Kidney tubule cell (primary cell): ENCODE results near the gene LRRC56.

ENCODE experiments used
- DNase-seq: peaks from one replicate; pipeline ENCODE4 v3.0.0-alpha.2; 2018; ENCODE audit warnings: low spot score

Gene LRRC56, protein sequence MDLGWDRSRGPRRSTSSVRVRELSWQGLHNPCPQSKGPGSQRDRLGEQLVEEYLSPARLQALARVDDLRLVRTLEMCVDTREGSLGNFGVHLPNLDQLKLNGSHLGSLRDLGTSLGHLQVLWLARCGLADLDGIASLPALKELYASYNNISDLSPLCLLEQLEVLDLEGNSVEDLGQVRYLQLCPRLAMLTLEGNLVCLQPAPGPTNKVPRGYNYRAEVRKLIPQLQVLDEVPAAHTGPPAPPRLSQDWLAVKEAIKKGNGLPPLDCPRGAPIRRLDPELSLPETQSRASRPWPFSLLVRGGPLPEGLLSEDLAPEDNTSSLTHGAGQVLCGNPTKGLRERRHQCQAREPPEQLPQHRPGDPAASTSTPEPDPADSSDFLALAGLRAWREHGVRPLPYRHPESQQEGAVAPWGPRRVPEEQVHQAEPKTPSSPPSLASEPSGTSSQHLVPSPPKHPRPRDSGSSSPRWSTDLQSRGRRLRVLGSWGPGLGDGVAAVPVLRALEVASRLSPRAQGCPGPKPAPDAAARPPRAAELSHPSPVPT

DNA sequence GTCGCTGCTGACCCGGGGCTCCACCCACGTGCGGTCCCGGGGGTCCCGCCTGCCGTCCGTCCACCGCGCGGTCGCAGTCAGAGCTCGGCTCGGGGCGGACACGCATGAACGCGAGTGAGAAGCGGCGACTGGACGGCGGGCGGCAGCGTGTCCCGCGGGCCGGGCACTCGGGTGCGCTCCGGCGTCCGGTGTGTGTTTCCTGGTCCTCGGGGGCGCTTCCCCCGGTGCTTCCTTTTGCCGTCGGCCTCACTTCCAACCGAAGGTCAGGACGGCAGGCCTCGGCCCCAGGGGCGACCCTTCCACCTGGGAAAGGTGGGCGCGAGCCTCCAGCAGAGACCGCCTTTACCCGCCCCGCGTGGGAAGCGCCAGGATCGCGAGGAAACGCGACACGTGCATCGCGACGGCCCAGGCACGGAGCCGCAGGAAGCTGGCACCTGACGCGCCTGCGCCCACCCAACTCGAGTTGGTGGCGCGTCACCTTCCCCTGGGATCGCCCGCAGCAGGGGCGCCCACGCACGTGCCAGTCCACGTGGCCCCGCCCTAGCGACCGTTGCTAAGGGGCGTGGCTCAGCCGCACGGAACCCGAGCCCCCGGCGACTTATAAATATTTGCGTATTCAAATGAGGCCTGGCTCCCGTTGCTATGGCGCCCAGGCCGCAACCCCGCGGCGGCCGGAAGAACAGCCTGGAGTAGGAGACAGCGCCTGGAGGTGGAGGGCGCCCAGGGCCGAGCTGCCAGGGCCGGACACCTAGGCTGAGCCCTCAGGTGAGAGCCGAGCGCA, at the start of gene LRRC56:
Gene LRRC56, plus strand, starts transcription at position 687 of the 781 bp plus-strand sequence. CDS start 3,158 bp downstream, outside the sequence.
- DNase-seq = peak; percentile 91

DNA sequence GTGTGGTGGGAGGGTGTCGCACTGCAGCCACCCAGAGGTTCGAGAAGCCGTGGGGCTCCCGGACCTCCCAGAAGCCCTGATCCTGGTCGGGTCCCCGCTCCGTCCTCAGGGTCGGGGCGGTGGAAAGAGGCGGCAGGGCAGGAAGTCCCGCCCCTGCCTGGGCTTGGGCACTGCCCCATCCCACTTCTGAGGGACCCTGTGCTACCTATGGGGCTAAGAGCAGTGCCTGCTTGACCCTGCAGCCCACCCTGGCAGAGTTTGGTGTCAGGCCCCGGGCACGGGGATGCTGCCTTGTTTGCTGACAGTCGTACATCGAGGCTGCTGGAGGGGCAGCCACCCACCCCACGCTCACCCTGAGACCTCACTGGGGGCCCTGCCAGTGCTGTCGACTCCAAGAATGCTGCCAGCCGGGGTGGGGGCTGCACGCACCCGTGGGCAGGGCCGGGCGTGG, 49.7 kb upstream of the LRRC56 start:
- DNase-seq = no peak

DNA sequence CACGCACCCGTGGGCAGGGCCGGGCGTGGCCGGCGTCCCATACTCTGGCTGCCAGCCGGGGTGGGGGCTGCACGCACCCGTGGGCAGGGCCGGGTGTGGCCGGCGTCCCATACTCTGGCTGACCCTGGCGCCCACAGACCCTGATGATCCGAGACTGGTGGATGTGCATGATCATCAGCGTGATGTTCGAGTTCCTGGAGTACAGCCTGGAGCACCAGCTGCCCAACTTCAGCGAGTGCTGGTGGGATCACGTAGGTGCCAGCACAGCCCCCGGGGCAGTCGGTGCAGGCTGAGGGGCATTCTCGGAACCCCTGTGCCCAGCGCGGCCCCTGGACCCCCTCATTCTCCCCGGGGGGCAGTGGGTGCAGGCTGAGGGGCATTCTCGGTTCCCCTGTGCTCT, 49.3 kb upstream of the LRRC56 start:
- DNase-seq = no peak

DNA sequence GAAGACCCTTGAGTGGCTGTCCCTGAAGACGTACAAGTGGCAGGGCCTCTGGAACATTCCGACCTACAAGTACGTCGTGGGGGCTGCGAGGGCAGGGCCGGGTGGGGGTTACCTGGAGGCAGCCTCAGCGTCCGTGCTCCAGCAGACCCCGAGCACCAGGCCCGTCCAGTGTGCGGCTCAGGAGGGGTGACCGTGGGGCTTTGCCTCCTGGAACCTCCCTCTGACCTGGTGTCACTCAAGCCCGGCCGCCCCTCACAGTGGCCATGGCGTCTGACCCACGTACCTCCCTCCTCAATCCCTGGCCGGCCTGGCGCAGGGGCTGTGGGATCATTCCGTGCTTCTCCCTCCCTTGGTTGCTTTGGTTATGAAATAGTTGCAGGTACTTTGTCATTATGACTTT, 48.7 kb upstream of the LRRC56 start:
- DNase-seq = no peak

DNA sequence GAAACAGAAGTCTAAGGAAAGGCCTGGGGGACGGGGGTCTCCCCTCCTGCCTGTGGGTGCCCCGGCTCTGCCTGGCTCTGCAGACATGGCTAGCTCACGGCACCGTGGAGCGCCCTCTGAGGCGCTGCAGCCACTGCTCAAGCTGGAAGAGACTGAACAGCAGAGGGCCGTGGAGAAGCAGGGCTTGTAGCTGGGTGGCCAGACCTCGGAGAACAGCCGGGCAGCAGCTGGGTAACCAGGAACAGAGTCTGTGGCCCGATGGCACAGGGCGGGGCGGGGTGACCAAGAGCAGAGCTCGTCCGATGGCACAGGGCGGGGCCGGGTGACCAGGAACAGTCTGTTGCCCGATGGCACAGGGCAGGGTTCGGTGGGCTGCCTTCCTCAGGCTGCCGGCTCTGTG, 48.3 kb upstream of the LRRC56 start:
- no peak for DNase-seq

DNA sequence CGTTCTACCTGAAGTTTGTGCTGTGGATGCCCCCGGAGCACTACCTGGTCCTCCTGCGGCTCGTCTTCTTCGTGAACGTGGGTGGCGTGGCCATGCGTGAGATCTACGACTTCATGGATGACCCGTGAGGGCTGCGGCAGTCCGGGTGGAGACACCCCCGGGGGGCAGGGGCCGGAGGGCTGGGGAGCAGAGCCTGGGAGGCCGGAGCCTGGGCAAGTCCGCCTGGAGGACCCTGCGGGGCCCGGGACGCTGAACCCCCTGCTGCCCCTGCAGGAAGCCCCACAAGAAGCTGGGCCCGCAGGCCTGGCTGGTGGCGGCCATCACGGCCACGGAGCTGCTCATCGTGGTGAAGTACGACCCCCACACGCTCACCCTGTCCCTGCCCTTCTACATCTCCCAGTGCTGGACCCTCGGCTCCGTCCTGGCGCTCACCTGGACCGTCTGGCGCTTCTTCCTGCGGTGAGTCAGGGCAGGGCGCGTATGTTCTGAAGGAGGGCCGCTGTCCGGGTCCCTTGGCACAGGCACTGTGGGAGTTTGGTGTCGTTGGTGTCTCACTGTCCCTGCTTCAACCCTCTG, 47.6 kb upstream of the LRRC56 start:
- no peak for DNase-seq

DNA sequence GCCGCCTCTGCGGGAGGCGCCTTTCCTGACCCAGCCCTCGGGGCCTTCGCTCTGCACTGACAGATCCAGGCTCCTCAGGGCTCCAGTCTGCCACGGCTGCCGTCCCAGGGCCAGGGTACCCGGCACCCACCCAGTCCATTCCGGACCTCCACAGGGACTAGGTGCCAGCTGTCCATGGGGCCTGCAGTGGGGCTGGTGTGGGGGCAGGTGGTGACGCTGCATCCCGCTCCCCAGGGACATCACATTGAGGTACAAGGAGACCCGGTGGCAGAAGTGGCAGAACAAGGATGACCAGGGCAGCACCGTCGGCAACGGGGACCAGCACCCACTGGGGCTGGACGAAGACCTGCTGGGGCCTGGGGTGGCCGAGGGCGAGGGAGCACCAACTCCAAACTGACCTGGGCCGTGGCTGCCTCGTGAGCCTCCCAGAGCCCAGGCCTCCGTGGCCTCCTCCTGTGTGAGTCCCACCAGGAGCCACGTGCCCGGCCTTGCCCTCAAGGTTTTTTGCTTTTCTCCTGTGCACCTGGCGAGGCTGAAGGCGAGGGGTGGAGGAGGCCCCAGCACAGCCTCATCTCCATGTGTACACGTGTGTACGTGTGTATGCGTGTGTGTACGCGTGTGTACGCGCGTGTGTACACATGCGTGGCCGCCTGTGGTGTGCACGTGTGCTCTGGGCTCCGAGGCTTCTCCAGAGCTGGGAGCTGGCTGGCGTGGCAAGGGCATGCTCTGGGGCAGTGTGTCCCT, 47.0 kb upstream of the LRRC56 start:
- no peak for DNase-seq

DNA sequence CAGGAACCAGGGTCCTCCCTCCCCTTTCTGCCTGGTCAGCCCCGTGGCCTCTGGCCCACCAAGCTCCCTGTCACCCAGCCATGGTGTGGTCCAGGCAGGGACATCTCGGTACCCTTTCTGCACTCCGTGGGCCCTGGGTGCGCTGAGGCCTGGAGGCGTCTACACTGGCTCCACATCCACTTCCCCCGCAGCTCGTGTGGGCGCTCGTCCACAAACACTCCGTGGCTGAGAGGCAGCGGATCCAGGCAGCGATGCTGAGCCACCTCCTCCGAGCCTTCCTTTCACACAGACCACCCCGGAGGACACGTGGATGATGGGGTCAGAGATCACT, 46.4 kb upstream of the LRRC56 start:
- DNase-seq = no peak

DNA sequence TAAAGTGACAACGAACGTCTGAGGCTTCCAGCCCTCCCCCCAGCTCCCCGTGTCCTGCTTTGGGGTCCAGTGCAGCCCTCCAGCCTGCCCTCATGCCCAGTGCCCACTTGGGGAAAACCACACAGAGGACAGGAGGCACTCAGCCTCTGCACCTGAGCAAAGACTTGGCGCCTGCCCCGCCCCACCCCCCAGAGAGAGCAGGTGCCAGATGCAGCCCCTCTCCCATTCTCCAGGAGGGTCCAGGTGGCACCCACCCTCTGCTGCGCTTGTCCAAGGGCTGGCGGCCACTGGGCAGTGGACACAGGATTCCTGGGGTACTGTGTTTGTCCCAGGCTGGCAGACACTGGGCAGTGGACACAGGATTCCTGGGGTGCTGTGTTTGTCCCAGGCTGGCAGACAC, 46.0 kb upstream of the LRRC56 start:
- DNase-seq = no peak

DNA sequence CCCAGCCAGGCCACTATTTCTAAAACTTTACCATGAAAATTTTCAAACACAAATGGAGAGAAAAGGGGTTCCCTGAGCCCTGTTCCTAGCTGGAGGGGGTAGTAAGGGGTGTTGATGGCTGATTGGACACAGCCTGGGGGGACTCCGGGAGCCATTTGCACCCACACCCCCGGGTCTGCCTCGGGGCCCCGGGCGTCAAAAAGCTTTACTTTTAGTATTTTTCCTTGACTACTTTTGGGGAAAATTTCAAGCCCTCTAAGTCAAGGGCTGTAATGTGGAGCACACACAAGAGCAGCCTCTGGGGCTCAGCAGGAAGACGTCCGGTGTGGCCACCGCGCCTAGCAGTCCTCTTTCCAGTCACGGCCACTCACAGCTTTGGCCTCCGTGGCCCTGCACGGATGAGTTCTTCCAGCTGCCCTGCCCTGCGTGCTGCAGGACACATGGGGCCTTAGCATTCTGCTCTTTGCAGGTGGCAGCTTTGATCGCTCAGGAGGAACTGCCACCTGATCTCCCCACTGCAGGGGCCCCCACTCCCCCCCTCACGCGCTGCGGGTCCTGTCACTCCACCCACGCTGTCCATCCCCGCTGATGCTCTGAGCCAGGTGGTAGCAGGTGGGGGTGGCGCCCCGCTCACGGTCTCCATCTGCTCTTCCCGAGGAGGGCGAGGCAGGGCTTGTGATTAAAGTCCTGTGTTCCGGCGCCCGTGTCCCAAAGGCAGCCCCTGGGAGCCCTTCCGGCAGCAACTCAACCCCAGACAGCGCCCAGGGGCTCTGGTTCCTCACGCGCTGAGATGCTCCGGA, 44.7 kb upstream of the LRRC56 start:
- DNase-seq = peak; percentile 72

DNA sequence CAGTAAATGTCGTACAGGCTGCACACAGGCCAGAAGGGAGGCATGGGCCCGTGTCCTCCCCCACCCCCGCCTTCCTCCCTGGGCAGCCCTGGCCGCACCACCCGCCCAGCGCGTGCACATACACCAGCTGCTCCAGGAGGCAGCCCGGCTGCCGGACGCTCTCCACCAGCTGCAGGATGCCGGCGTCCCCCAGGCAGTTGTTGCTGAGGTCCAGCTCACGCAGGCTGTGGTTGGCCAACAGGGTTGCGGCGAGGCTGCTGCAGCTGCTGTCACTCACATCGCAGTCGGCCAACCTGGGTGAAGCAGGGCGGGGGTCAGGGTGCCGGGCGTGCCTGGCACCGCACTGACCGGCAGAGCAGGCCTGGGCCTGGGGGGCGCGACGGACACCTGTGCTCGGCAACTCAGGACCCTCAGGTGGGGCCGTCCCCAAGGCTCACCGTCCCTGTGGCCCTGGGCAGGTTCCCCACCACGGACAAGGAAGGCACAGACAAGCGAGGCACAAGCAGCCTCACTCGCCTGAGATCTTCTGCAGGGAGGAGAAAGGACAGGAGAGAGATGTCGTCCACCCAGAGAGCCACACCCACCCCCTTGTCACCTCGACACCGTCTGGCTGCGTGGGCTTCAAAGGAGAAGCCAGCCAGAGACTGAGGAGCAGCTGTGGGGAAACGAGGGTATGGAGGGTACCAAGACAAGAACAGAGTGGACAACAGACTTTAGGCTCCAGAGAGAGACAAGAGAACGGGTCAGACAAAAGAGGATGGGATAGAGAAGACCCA, 42.4 kb upstream of the LRRC56 start:
- DNase-seq = no peak

DNA sequence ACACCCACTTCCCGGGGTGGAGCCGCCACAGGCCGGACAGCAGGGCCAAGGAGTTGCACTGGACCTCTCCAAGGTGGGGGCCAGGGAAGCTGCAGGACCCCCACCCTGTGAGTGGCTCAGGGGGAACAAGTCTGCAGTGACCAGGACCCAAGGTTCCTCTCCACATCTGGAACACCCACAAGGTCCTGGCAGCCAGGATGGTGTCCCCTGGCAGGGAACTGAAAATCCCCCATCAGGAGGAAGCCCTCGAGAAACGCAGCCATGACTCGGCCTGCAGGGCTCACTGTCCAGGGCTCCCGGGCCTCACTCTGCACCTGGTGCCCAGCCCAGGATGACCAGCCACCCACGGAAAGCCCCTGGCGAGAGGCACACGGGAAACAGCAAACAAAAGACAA, 41.8 kb upstream of the LRRC56 start:
- peak; percentile 38 for DNase-seq

DNA sequence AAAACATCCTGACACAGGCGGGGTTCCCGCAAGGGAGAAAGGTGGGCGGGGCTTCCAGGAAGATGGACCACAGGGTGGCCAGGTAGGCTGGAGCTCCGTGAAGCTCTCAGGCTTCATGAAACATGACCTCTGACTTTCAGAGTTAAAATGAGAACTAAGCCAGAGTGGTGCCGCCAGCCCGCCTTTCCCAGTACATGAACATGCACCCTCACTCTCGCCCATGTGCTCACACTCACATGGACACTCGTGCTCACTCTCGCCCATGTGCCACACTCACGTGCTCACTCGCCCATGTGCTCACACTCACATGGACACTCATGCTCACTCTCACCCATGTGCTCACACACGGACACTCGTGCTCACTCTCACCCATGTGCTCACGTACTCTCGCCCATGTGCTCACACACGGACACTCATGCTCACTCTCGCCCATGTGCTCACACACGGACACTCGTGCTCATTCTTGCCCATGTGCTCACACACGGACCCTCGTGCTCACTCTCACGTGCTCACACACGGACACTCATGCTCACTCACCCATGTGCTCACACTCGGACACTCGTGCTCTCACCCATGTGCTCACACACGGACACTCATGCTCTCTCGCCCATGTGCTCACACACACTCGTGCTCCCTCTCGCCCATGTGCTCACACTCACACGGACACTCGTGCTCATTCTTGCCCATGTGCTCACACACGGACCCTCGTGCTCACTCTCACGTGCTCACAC, 40.3 kb upstream of the LRRC56 start:
- no peak for DNase-seq

DNA sequence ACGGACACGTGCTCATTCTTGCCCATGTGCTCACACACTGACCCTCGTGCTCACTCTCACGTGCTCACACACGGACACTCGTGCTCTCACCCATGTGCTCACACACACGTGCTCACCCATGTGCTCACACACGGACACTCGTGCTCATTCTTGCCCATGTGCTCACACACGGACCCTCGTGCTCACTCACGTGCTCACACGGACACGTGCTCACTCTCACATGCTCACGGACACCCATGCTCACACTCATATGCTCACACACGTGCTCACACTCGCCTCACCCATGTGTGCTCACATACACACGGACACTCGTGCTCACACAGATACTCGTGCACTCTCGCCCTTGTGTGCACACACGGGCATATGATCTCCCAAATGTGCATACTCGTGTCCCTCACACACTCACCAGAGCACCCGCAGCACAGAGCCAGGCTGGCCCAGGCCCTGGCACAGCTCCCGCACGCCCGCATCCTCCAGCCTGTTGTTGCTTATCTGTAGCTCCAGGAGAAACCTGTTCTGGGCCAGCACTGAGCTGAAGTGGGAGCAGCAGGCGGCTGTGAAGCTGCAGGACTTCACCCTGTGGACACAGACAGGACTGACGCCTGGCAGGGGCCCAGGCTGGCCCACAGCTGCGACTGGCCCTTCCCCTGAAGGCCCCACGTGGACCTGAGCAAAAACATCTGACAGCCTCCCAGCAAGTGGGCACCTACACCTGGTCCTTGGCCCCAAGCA, 39.6 kb upstream of the LRRC56 start:
- no peak for DNase-seq

DNA sequence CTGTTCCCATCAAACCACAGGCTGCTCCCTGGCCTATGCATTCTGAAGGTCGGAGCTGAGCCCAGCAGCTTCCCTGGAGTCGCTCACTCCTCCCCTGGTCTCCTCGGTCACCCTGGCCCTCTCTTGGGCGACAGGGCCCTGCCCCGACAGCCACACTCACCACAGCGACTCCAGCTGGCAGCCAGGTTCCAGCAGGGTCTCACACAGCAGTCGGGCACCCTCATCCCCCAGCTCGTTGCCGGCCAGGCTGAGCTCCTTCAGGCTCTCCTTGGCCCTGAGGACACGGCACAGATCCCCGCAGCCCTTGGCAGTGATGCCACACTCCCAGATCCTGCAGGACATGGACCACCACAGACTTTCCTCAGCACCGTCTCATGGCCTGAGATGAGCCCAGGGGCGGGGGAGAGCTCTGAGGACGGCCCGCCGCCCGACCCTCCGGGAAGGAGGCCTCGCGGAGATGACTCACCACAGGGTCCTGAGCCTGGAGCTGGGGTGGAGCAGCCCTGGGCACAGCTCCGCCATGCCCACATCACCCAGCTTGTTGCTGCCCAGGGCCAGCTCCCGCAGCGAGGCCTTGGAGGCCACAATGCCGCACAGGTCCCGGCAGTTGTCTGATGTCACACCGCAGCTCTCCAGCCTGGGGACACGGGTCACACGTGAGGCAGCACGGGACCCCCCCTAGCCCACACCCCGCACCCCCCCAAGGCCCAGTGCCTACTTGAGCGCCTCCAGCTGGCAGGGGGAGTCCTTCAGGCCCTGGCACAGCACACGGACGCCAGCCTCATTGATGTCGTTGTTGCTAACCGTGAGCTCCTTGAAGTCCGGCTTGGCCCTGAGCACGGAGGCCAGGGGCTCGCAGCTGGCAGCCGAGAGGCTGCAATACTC, 38.8 kb upstream of the LRRC56 start:
- no peak for DNase-seq

DNA sequence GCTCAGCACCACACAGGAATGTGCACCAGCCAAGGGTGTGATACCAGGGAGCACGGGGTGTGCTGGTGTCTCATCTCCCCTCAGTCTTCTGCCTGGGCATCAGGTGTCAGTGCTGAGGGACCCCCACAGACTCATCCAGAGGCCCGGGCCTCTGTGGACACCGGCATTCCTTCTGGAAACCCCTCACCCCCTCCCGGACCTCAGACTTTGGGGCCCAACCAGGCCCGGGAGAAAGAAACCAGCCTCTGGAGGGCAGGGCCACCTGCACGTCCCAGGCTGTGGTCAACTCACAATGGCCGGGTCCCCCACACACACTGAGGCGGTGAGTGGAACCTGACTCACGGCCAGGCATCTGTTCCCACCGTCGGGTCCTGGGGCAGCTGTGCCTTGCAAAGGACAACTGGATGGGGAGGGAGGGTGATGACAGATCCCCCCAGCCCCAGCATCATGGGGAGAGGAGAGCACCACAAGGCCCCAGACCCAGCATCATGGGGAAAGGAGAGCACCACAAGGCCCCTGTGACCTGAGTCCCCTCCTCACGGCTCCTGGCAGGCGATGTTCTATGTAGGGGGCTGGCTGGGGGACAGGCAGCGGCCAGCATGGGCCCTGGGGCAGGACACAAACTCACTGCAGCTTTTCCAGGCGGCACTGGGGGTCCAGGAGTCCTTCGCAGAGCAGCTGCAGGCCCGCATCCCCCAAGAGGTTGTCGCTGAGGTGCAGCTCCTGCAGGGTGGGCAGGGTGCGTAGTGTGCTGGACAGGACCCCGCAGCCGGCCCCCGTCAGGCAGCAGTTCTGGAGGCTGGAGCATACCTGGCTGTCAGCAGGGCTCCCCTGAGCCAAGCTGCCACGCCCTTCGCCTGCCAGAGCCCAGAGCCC, 37.9 kb upstream of the LRRC56 start:
- no peak for DNase-seq
